CD14-positive monocyte (primary cell): ENCODE results near the gene C3AR1. TPM values are rescaled to one million over a fixed set of nuclear protein-coding genes. Genes with fewer than 3 reads are reported as not detected.
"Not testable (repeated sequence)": the region's sequence is repeated elsewhere in the genome, so short reads cannot be mapped to it uniquely, and the experiment has no call there.

Source experiments
- DNase-seq, 3 donors: peaks; one replicate each; pipeline ENCODE4 v3.0.0-alpha.2; 2011 to 2022
- H2AFZ ChIP-seq: 2 replicates; pipeline ENCODE4 v1.6.0; 2012; ENCODE audit warnings: mild to moderate bottlenecking, low read depth, low read length, inconsistent platforms; ENCODE audit not compliant: insufficient read depth, poor library complexity, severe bottlenecking
- H3K27ac ChIP-seq, 2 donors: 1 replicate in 1 of 2; 2 replicates in 1 of 2; pipeline ENCODE4 v1.5.1; 2012 to 2013; ENCODE audit warnings: low read length in 2 of 2, control low read depth in 1 of 2, inconsistent platforms in 1 of 2, low read depth in 1 of 2, mild to moderate bottlenecking in 1 of 2
- H3K27me3 ChIP-seq, 2 donors: one replicate each; pipeline versions ENCODE4 v1.6.0 to v1.6.1; 2011 to 2013; ENCODE audit warnings: low read length in 2 of 2; ENCODE audit not compliant: control insufficient read depth in 2 of 2, insufficient read depth in 2 of 2
- H3K36me3 ChIP-seq, 2 donors: replicated peaks in 1 of 2; 1 replicate in 1 of 2; 2 replicates in 1 of 2; pipeline versions ENCODE4 v1.5.1 to v1.6.1; 2012 to 2013; ENCODE audit warnings: low read length in 2 of 2, control low read depth in 1 of 2, inconsistent platforms in 1 of 2, mild to moderate bottlenecking in 1 of 2; ENCODE audit not compliant: insufficient read depth in 2 of 2, control insufficient read depth in 1 of 2
- H3K4me1 ChIP-seq, 2 donors: 1 replicate in 1 of 2; 2 replicates in 1 of 2; pipeline versions ENCODE4 v1.5.1 to v1.6.1; 2012 to 2013; ENCODE audit warnings: low read length in 2 of 2, control low read depth in 1 of 2, inconsistent platforms in 1 of 2, mild to moderate bottlenecking in 1 of 2, moderate library complexity in 1 of 2; ENCODE audit not compliant: insufficient read depth in 2 of 2, control insufficient read depth in 1 of 2
- H3K4me2 ChIP-seq: replicated peaks from 2 replicates; pipeline ENCODE3; 2012; ENCODE audit warnings: low read length, moderate library complexity, mild to moderate bottlenecking; ENCODE audit not compliant: poor library complexity, severe bottlenecking; ENCODE audit errors: extremely low read depth
- H3K4me3 ChIP-seq, 3 experiments: fragments of 200-600 bp in 1 of 3; sonication (generic) in 1 of 3; replicated peaks in 1 of 3; 1 replicate in 2 of 3; 2 replicates in 1 of 3; pipeline ENCODE4 v1.5.1; 2011 to 2013; ENCODE audit warnings: low read length in 3 of 3, mild to moderate bottlenecking in 3 of 3, control low read depth in 2 of 3, low read depth in 2 of 3, inconsistent platforms in 1 of 3, moderate library complexity in 1 of 3
- H3K79me2 ChIP-seq: 2 replicates; pipeline ENCODE4 v1.6.0; 2012; ENCODE audit warnings: mild to moderate bottlenecking, control low read depth, inconsistent platforms, low read length, moderate library complexity; ENCODE audit not compliant: insufficient read depth
- H3K9ac ChIP-seq: 2 replicates; pipeline ENCODE4 v1.6.0; 2017; ENCODE audit warnings: low read length, mild to moderate bottlenecking; ENCODE audit not compliant: insufficient read depth, poor library complexity, severe bottlenecking
- H3K9me3 ChIP-seq, 2 donors: replicated peaks in 1 of 2; 1 replicate in 1 of 2; 2 replicates in 1 of 2; pipeline versions ENCODE4 v1.5.1 to v1.6.1; 2012 to 2013; ENCODE audit warnings: low read length in 2 of 2, control low read depth in 1 of 2; ENCODE audit not compliant: control insufficient read depth in 1 of 2, insufficient read depth in 1 of 2
- H4K20me1 ChIP-seq: 2 replicates; pipeline ENCODE4 v1.6.0; 2012; ENCODE audit warnings: mild to moderate bottlenecking, low read length, control low read depth, moderate library complexity; ENCODE audit not compliant: insufficient read depth
- H3K27ac Mint-ChIP-seq, 7 donors: one replicate each; pipeline ENCODE4 v1.8.0; 2020; ENCODE audit warnings: mild to moderate bottlenecking in 7 of 7, mixed read lengths in 7 of 7, moderate library complexity in 6 of 7, inconsistent platforms in 2 of 7
- H3K27me3 Mint-ChIP-seq, 3 donors: one replicate each; pipeline ENCODE4 v1.8.0; 2021 to 2022; ENCODE audit warnings: low read depth in 3 of 3, mild to moderate bottlenecking in 3 of 3, mixed read lengths in 3 of 3, moderate library complexity in 3 of 3, inconsistent platforms in 1 of 3
- H3K36me3 Mint-ChIP-seq, 2 donors: one replicate each; pipeline ENCODE4 v1.8.0; 2020; ENCODE audit warnings: mixed read lengths in 2 of 2, inconsistent platforms in 1 of 2, mild to moderate bottlenecking in 1 of 2
- H3K4me1 Mint-ChIP-seq: one replicate; pipeline ENCODE4 v1.8.0; 2020; ENCODE audit warnings: mild to moderate bottlenecking, mixed read lengths
- H3K4me3 Mint-ChIP-seq, 2 donors: one replicate each; pipeline ENCODE4 v1.8.0; 2020; ENCODE audit warnings: mild to moderate bottlenecking in 2 of 2, mixed read lengths in 2 of 2, moderate library complexity in 1 of 2
- H3K9me3 Mint-ChIP-seq, 7 donors: one replicate each; pipeline ENCODE4 v1.8.0; 2020 to 2022; ENCODE audit warnings: mixed read lengths in 7 of 7, mild to moderate bottlenecking in 6 of 7, moderate library complexity in 6 of 7, inconsistent platforms in 2 of 7
- WGBS: methylation state at CpG from one replicate; pipeline ENCODE4 v1.1.5; 2013; ENCODE audit warnings: missing lambda C conversion rate; ENCODE audit not compliant: insufficient coverage; 5-methylcytosine and 5-hydroxymethylcytosine counted together
- intact Hi-C, 2 donors: fragments of 100-400 bp; cut with micrococcal nuclease; formaldehyde crosslinking; loops; one replicate each; pipeline versions ENCODE4 v1.15.0 to v1.15.1; 2023
- polyA minus RNA-seq: library from RNA; depleted of rRNA, polyadenylated mRNA; stranded (reverse); fragments of >200 nt; gene quantifications from 2 replicates; pipeline ENCODE4 v1.2.3, GENCODE V29; 2012
- polyA plus RNA-seq, 3 donors: library from polyadenylated mRNA; depleted of rRNA in 1 of 3; unstranded in 2 of 3; stranded (reverse) in 1 of 3; fragments of 300-500 nt in 2 of 3; fragments of >200 nt in 1 of 3; fragmentation: Illumina TruSeq in 2 of 3; gene quantifications; 1 replicate in 2 of 3; 2 replicates in 1 of 3; pipeline ENCODE4 v1.2.3, GENCODE V29; 2012 to 2021
- total RNA-seq, 12 experiments: library from RNA in 1 of 12; stranded (reverse) in 1 of 12; fragments of 120-200 nt in 1 of 12; gene quantifications; one replicate each; pipeline ENCODE4 v1.2.4 and lab custom pipeline; 2013 to 2026; ENCODE audit warnings: mixed read lengths in 6 of 12, inconsistent platforms in 1 of 12
- TF ChIP-seq, protein P1 (sequence below): fragments of 200-600 bp; IDR thresholded peaks from one replicate; pipeline ENCODE4 v1.8.0; 2022; ENCODE audit warnings: antibody characterized with exemption, mild to moderate bottlenecking

C3AR1 gene
- 102 TPM for total RNA-seq (2013)
- polyA plus RNA-seq (100 to 1,000 TPM in 1 of 3 donors, 10 to 100 TPM in 2; 60.7 to 222 (median 67.3) TPM), polyA minus RNA-seq (25.8 and 63.2 TPM in 2 replicates), total RNA-seq (lab: John Stamatoyannopoulos, UW) (25.1 to 111 (median 69.9) reads per million in 11 experiments)

- Histone ChIP-seq H3K9ac (peak within 1 kb of the TSS; percentile 61), H3K36me3 (no peaks in the 10 kb centered on the region), H3K4me1 (peaks cover 75 to 96% of the 10 kb centered on the region in 2 donors), H3K4me3 (peak within 1 kb of the TSS; percentile 65 to 94 (median 80)), H4K20me1 (no peaks in the 10 kb centered on the region), H3K4me2 (peak within 1 kb of the TSS; percentile 80), H3K9me3 (no peaks in the 10 kb centered on the region), H3K79me2 (peaks cover 40% of the 10 kb centered on the region), H2AFZ (no peak within 1 kb of the TSS), H3K27me3 (no peaks in the 10 kb centered on the region), H3K27ac (peak within 1 kb of the TSS; percentile 72 to 92)
- intact Hi-C loops: loop anchor here in 1 of 2 donors (1.0 kb wide), 1 partner anchor 8 kb away; no protein-coding TSS in a partner anchor
- Mint-ChIP-seq H3K27me3 (no peaks in the 10 kb centered on the region), H3K4me1 (peaks cover 74% of the 10 kb centered on the region), H3K9me3 (peaks cover 0 to 2% (median 0%) of the 10 kb centered on the region in 7 donors), H3K36me3 (peaks cover 5 to 18% of the 10 kb centered on the region in 2 donors), H3K27ac (peak within 1 kb of the TSS; percentile 88 to 96 (median 93)), H3K4me3 (peak within 1 kb of the TSS; percentile 79 to 85)
- 0% methylated on average over 1 of the region's 2 CpGs for WGBS
- TF ChIP-seq, protein P1, sequence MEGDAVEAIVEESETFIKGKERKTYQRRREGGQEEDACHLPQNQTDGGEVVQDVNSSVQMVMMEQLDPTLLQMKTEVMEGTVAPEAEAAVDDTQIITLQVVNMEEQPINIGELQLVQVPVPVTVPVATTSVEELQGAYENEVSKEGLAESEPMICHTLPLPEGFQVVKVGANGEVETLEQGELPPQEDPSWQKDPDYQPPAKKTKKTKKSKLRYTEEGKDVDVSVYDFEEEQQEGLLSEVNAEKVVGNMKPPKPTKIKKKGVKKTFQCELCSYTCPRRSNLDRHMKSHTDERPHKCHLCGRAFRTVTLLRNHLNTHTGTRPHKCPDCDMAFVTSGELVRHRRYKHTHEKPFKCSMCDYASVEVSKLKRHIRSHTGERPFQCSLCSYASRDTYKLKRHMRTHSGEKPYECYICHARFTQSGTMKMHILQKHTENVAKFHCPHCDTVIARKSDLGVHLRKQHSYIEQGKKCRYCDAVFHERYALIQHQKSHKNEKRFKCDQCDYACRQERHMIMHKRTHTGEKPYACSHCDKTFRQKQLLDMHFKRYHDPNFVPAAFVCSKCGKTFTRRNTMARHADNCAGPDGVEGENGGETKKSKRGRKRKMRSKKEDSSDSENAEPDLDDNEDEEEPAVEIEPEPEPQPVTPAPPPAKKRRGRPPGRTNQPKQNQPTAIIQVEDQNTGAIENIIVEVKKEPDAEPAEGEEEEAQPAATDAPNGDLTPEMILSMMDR: no peak
- peak; percentile 69 to 88 (median 87) for DNase-seq
Observed at GRCh38 chr12:8065991-8066594, at the start of gene C3AR1. Gene C3AR1 (minus strand): TSS chr12:8066359. CDS start chr12:8060185, 6,174 bp downstream.

- H4K20me1 ChIP-seq, H3K27ac Mint-ChIP-seq, H3K4me1 Mint-ChIP-seq, H3K4me2 ChIP-seq, H3K27me3 ChIP-seq, H3K27me3 Mint-ChIP-seq, H3K4me1 ChIP-seq, H3K9ac ChIP-seq, H3K9me3 ChIP-seq, H3K4me3 Mint-ChIP-seq, H3K4me3 ChIP-seq, H3K9me3 Mint-ChIP-seq, H3K36me3 ChIP-seq, H3K27ac ChIP-seq, H3K79me2 ChIP-seq, H2AFZ ChIP-seq, DNase-seq: not testable (repeated sequence)
- H3K36me3 Mint-ChIP-seq: peaks cover 4 to 11% of the 10 kb centered on the region in 2 donors
- WGBS: no CpG with 5 or more reads among the region's 4 CpGs
- intact Hi-C loops: loop anchor here in 1 of 2 donors (10.0 kb wide), 1 partner anchor 52 kb away; no protein-coding TSS in a partner anchor
Observed at GRCh38 chr12:8113117-8113516, 47.0 kb upstream of the C3AR1 start.
